ENCODE measurements around the gene STX18. TPM values are rescaled to one million over a fixed set of nuclear protein-coding genes. Genes with fewer than 3 reads are reported as not detected.
"Not testable (repeated sequence)": the region's sequence is repeated elsewhere in the genome, so short reads cannot be mapped to it uniquely, and the experiment has no call there.

STX18 gene
- total RNA-seq, 2 experiments from 2014 or later, result 20.2 to 23.2 TPM

DNA sequence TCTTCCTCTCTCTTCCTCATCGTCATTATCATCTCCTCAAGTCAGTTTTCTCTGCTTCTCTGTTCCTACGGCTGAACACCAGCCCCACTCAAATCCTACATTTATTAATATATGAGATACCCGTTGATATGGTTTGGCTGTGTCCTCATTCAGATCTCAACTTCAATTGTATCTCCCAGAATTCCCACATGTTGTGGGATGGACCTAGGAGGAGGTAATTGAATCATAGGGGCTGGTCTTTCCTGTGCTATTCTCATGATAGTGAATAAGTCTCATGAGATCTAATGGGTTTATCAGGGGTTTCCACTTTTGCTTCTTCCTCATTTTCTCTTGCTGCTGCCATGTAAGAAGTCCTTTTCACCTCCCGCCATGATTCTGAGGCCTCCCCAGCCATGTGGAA lies 8.3 kb upstream of the STX18 start:
- H3K27me3 Mint-ChIP-seq; intact Hi-C loops (cut with micrococcal nuclease); H3K27ac Mint-ChIP-seq; CTCF ChIA-PET; POLR2A ChIA-PET; DNase-seq; H3K9me3 Mint-ChIP-seq; H3K4me3 Mint-ChIP-seq; H3K4me1 Mint-ChIP-seq (ENCODE audit: low read depth): not testable (repeated sequence)
- peaks cover 53% of the 10 kb centered on the region for H3K36me3 Mint-ChIP-seq

DNA sequence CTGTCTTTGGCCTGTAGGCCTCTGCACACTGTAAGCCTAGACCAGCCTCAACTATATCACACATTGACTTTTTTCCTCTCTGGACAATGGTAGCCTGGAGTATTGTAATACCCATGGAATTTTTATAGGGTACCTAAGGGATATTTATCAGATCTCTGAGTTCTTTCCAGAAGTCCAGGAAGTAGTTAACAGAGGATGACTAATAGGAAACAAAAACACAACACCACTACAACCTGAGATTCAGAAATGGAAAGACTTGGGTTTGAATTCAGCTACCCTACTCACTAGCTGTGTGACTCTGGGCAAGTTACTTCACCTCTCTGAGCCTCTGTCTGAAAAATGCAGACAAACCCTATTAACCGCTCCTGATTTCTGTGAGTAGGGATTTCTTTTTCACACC lies 7.7 kb upstream of the STX18 start:
- intact Hi-C loops (cut with micrococcal nuclease), result no loop called here
- no peak for DNase-seq
- CTCF ChIA-PET, result no interaction called here
- H3K27ac Mint-ChIP-seq, result no peak overlapping the region
- H3K36me3 Mint-ChIP-seq, result peaks cover 51% of the 10 kb centered on the region
- no peaks in the 10 kb centered on the region for H3K9me3 Mint-ChIP-seq
- no peaks in the 10 kb centered on the region for H3K27me3 Mint-ChIP-seq
- POLR2A ChIA-PET, result no interaction called here
- no peak overlapping the region for H3K4me3 Mint-ChIP-seq
- no peaks in the 10 kb centered on the region for H3K4me1 Mint-ChIP-seq (ENCODE audit: low read depth)

DNA sequence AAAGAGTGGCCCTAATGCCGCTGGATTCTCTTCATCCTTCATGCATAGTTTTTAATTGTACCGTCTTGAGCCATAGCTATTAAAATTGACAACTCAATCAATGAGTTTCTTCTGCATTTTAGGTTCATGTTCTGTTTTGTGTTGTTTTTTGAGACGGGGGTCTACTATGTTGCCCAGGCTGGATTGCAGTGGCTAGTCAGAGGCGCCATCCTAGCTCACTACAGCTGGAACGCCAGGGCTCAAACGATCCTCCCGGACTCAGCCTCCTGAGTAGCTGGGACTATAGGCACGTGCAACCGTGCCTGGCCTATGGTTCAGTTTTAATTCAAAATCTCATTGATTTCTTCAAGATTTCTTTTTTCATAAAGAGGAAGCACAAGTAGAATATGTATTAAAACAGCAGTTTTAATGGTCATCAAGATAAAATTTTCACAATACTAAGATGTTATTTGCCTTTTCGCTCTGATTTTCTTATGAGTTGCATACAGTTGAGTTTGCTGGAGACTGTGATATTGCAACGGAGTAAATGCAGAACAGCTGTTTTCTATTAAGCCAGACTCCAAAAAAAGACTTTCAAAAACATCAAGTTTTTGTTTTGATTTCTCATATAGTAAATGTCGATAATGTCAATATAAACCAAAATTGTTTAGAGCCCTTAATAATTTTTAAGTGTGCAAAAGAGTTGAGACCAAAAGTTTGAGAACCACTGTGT lies 1.1 kb upstream of the STX18 start:
- no peaks in the 10 kb centered on the region for H3K27me3 Mint-ChIP-seq
- ChIA-PET CTCF (interaction anchor here (0.9 to 1.0 kb wide), 2 partner anchors 13 to 55 kb away, joined by 3 to 5 read pairs; no protein-coding TSS in a partner anchor), POLR2A (interaction anchor here (1.0 to 1.6 kb wide), 6 partner anchors 13 to 295 kb away, joined by 3 to 6 read pairs (median 3); partner anchors contain the start of gene TMEM128)
- intact Hi-C loops (cut with micrococcal nuclease), result loop anchor here (1.0 to 5.0 kb wide), 5 partner anchors 16 to 296 kb away; partner anchors contain the start of gene TMEM128
- DNase-seq, result no peak
- peak overlapping the region; percentile 29 for H3K27ac Mint-ChIP-seq
- peaks cover 39% of the 10 kb centered on the region for H3K4me1 Mint-ChIP-seq (ENCODE audit: low read depth)
- H3K4me3 Mint-ChIP-seq, result peak overlapping the region; percentile 90
- H3K9me3 Mint-ChIP-seq, result no peaks in the 10 kb centered on the region
- peaks cover 10% of the 10 kb centered on the region for H3K36me3 Mint-ChIP-seq

DNA sequence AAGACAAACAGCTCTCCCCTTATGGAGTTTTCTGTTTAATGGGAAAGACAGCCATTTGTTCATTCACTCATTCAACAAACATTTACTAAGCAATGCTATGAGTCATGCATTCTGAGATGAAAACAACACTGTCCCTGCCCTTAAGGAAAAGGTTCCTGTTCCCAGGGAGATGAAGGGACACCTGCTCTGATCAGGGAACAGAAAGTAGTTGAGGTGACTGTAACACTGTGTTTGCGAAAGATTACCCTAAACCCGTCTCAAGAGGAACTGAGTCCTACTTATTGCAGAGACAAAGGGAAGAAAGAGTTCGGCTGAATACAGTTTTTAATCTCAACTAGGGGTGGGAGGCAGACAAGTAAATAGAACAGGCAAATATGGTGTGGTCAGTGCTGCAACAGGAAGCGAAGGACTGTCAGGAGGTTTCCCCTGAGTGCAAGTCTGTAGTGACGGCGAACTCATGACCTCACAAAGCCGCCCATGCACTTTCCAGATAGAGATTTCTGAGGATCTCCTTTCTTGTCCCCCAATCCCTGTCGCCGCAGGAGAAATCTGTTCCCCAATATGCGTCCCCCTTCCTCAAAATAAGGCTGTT lies 712 bp downstream of the STX18 start:
- intact Hi-C loops (cut with micrococcal nuclease), result loop anchor here (2.0 to 5.0 kb wide), 3 partner anchors 16 to 294 kb away; partner anchors contain the start of gene TMEM128
- Mint-ChIP-seq H3K4me3 (peak overlapping the region; percentile 90), H3K4me1 (ENCODE audit: low read depth) (peaks cover 51% of the 10 kb centered on the region), H3K9me3 (no peaks in the 10 kb centered on the region), H3K36me3 (peaks cover 4% of the 10 kb centered on the region), H3K27me3 (no peaks in the 10 kb centered on the region), H3K27ac (peak overlapping the region; percentile 86)
- DNase-seq, result peak; percentile 62
- POLR2A ChIA-PET, result interaction anchor here (1.6 kb wide), 1 partner anchor 293 kb away, joined by 6 read pairs; the partner anchor contains the start of gene TMEM128
- CTCF ChIA-PET, result interaction anchor here (0.6 to 1.2 kb wide), 2 partner anchors 21 to 62 kb away, joined by 3 read pairs; no protein-coding TSS in a partner anchor

DNA sequence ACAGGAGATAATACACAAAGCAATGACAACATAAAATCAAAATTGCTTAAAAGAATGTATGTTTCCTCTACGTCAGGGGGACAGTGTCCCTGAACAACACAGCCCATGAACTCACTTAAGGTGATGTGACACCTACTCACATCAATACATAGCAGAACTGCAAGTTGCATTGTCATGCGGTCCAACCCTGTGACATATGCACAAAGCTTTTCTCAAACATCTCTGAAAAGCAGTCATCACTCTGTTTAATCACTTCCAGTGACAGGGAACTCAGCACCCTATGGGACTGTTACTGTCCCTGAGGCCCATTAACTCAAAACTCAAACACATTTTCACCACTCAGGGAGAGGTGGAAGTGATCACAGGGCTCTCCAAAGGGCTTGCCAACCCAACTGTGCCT lies 2.4 kb downstream of the STX18 start:
- peak; percentile 11 for DNase-seq
- no peaks in the 10 kb centered on the region for H3K27me3 Mint-ChIP-seq
- ChIA-PET CTCF (interaction anchor here (0.6 kb wide), 1 partner anchor 36 kb away, joined by 3 read pairs; no protein-coding TSS in a partner anchor), POLR2A (no interaction called here)
- intact Hi-C loops (cut with micrococcal nuclease), result no loop called here
- H3K9me3 Mint-ChIP-seq, result no peaks in the 10 kb centered on the region
- H3K4me3 Mint-ChIP-seq, result no peak overlapping the region
- H3K4me1 Mint-ChIP-seq (ENCODE audit: low read depth), result peaks cover 52% of the 10 kb centered on the region
- H3K36me3 Mint-ChIP-seq, result no peaks in the 10 kb centered on the region
- no peak overlapping the region for H3K27ac Mint-ChIP-seq

DNA sequence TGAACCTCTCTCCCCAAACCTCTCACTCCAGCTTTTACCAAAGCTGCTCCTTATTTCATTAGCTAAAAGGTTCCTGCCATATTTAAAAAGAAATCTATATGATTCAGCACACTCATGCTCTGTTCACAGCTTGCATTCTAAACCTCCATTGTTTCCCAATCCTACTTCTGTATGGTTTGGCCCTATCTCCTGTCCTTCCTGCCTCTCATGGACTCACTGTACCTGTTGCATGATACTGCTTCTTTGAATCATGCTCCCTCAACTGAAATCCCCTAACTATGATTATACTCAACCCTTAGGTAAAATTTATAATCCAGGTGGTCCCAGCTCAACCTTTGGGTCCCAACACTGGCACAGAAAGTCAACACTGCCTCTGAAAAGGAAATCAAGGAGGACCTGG lies 6.3 kb downstream of the STX18 start:
- intact Hi-C loops (cut with micrococcal nuclease), result no loop called here
- ChIA-PET CTCF (no interaction called here), POLR2A (no interaction called here)
- peaks cover 42% of the 10 kb centered on the region for H3K4me1 Mint-ChIP-seq (ENCODE audit: low read depth)
- H3K9me3 Mint-ChIP-seq, result no peaks in the 10 kb centered on the region
- H3K4me3 Mint-ChIP-seq, result no peak overlapping the region
- no peak overlapping the region for H3K27ac Mint-ChIP-seq
- H3K36me3 Mint-ChIP-seq, result no peaks in the 10 kb centered on the region
- no peaks in the 10 kb centered on the region for H3K27me3 Mint-ChIP-seq
- no peak for DNase-seq

DNA sequence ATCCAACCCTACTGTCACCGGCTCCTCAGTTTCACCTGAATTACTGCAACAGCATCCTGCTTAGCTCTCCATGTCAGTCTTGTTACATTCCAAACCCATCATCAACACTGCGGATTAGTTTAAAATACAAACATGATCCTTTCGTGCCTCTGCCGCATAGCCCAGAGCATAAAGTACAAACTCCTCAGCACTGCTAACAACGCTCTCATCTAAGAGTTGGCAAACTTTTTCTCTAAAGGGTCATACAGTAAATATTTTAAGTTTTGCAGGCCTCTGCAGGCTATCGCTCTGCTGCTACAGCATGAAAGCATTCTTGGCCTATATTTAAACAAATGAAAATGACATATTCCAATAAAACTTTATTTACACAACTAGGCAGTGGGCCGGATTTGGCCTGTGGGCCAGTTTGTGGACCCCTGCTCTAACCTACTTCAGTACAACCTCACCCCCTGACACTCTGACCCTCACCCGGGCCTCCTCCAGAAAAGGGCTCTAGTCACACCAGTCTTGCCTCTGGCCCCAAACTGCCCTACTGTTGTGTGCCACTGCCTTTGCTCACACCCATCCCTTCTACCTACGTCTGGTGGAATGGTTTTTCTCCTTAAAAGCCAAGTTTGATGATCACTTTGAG lies 7.2 kb downstream of the STX18 start:
- no peak overlapping the region for H3K4me3 Mint-ChIP-seq
- no peaks in the 10 kb centered on the region for H3K9me3 Mint-ChIP-seq
- POLR2A ChIA-PET, result no interaction called here
- no peak overlapping the region for H3K27ac Mint-ChIP-seq
- DNase-seq, result no peak
- intact Hi-C loops (cut with micrococcal nuclease), result no loop called here
- H3K36me3 Mint-ChIP-seq, result no peaks in the 10 kb centered on the region
- H3K27me3 Mint-ChIP-seq, result no peaks in the 10 kb centered on the region
- CTCF ChIA-PET, result no interaction called here
- peaks cover 33% of the 10 kb centered on the region for H3K4me1 Mint-ChIP-seq (ENCODE audit: low read depth)

DNA sequence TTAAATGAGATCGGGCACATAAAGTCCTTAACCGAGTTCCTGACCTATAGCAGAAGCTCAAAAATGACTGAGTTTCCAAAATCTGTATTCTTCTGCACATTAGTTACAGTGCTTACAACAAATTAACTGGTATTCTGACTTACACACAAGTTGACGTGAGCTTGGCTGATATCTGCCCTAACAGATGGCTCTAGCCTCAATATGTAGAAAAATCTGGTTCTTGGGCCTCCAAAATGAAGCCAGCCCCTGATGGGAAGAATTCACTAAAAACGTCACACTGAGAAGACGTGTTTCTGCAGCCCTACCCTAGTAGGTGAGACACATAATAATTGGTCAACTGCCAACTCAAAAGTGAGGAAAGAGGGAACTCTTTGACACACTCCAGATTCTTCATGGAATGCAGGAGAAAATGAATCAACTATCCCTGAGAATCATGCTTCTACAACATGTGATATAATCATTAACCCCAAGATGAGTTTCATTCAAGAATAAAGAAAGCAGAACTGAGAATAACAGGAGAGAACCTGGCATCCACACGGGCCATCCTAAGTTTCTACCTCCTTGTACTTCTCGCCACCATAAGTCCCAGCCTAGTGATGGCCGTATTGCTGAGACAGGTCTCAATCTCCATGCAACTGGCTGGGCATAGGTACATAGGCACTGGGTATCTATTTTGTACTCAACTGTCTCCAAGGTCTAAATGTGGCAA lies 8.2 kb downstream of the STX18 start:
- DNase-seq, result no peak
- Mint-ChIP-seq H3K36me3 (no peaks in the 10 kb centered on the region), H3K27ac (no peak overlapping the region), H3K4me3 (no peak overlapping the region), H3K9me3 (no peaks in the 10 kb centered on the region), H3K27me3 (no peaks in the 10 kb centered on the region), H3K4me1 (ENCODE audit: low read depth) (peaks cover 25% of the 10 kb centered on the region)
- ChIA-PET POLR2A (no interaction called here), CTCF (no interaction called here)
- intact Hi-C loops (cut with micrococcal nuclease), result no loop called here

DNA sequence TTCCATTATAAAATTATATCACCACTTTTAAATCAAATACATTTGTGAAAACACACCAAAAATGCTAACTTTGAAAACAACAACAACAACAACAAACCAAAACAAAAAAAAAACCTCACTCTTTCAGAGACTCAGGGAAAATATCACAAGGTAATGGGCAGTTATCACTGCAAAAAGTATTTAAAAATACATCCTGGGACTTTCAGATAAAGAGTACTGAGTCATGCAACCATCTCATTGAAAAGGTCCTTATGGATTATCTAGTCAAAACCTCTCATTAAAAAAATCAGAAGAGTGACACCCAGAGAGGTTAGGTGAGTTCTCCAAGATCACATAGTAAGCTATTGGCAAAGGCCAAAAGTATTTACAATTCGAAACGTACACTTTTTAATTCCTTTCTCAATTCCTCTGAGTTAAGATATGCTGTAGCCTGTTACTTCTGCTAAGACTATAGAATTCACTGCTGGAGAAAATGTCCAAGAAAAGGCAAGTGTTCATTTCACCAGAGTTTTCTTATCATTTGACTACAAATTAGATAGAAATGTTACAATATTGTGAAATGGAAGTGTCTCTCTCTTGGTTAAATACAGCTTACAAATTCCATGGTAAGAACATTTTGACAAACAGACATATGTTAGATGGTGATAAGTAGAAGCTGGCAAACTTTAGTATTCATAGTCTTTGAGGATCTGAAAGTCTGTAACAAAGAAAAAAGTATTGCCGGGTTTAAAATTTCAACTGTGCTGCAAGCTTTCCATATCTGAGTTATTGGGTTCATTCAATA lies 9.3 kb downstream of the STX18 start:
- Mint-ChIP-seq H3K4me3 (no peak overlapping the region), H3K27me3 (no peaks in the 10 kb centered on the region), H3K27ac (no peak overlapping the region), H3K36me3 (peaks cover 1% of the 10 kb centered on the region), H3K4me1 (ENCODE audit: low read depth) (peaks cover 17% of the 10 kb centered on the region), H3K9me3 (no peaks in the 10 kb centered on the region)
- POLR2A ChIA-PET, result no interaction called here
- CTCF ChIA-PET, result interaction anchor here (0.9 kb wide), 1 partner anchor 50 kb away, joined by 3 read pairs; no protein-coding TSS in a partner anchor
- no peak for DNase-seq
- intact Hi-C loops (cut with micrococcal nuclease), result no loop called here

DNA sequence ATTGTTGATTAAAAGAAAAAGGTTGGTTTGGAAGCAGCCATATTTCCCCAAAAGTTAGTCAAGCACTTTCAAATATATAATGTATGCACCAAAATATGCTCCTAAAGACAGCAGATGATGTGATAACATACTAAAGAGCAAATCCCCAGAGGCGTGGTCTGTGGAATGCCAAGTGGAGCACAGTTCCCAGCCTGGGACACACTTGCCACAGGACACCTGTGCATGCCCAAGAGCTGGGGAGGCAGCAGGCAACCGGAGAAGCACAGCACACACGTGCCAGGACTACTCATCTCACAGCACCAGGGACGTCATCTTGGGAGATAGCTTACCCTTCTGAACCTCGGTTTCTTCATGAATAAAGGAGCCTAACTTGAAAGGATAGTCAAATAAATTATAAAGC lies 12.5 kb downstream of the STX18 start:
- peaks cover 6% of the 10 kb centered on the region for H3K36me3 Mint-ChIP-seq
- H3K9me3 Mint-ChIP-seq, result no peaks in the 10 kb centered on the region
- DNase-seq, result no peak
- peaks cover 18% of the 10 kb centered on the region for H3K4me1 Mint-ChIP-seq (ENCODE audit: low read depth)
- no peak overlapping the region for H3K4me3 Mint-ChIP-seq
- CTCF ChIA-PET, result interaction anchor here (2.0 kb wide), 1 partner anchor 10 kb away, joined by 5 read pairs; no protein-coding TSS in a partner anchor
- H3K27ac Mint-ChIP-seq, result no peak overlapping the region
- POLR2A ChIA-PET, result no interaction called here
- intact Hi-C loops (cut with micrococcal nuclease), result no loop called here
- no peaks in the 10 kb centered on the region for H3K27me3 Mint-ChIP-seq

DNA sequence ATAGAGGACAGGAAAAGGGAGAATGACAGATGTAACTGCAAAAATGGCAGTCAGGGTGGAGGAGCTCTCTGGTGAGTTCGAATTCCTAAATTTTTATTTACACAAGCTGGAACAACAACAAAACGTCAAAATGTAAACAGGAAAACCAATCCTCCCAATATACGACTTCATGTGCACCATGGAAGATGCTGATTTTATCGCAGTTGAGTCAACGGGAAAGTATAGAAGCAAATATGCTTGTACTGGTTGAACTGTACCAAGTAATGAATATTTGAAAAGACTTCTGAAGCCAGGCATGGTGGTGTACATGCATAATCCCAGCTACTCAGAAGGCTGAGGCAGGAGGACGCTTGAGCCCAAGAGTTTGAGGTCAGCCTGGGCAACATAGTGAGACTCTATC lies 15.4 kb downstream of the STX18 start:
- peaks cover 6% of the 10 kb centered on the region for H3K36me3 Mint-ChIP-seq
- CTCF ChIA-PET, result no interaction called here
- DNase-seq, result no peak

More for the DNA sequence above, 15.4 kb downstream of the STX18 start:
- H3K27me3 Mint-ChIP-seq, result no peaks in the 10 kb centered on the region
- H3K27ac Mint-ChIP-seq, result no peak overlapping the region
- H3K4me1 Mint-ChIP-seq (ENCODE audit: low read depth), result peaks cover 19% of the 10 kb centered on the region
- H3K9me3 Mint-ChIP-seq, result no peaks in the 10 kb centered on the region
- POLR2A ChIA-PET, result no interaction called here
- intact Hi-C loops (cut with micrococcal nuclease), result no loop called here
- no peak overlapping the region for H3K4me3 Mint-ChIP-seq

All from activated CD4-positive, alpha-beta memory T cell treated with anti-CD3 and anti-CD28 coated beads for 36 hours (primary cell).